HG03378 (cell line): ENCODE results near the gene NPVF.

Experiments used
- ATAC-seq: cut with Tn5 transposase; IDR thresholded peaks from one replicate; pipeline ENCODE4 v1.9.1; 2021; ENCODE audit warnings: mild to moderate bottlenecking, moderate library complexity; ENCODE audit not compliant: unreplicated experiment

The NPVF gene

DNA sequence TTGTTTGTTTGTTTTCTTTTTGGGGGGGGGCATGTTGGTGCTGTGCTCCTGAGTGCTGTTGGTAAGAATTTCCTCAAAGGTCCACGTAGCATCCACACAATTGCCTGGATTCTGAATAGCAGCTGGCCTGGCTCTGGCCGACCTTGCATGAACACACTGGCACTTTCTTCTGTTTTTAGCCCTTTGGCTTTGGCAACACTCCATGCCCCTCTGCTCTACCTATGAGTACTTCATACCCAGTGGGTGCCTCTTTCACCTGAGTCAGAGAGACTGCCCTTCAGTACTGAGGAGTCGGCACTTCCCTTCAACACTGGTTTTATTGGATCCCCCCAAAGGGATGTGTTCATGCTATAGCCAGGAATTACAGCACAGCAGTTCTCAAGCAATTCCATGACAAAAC, 7.2 kb upstream of the NPVF start:
- ATAC-seq: no peak

DNA sequence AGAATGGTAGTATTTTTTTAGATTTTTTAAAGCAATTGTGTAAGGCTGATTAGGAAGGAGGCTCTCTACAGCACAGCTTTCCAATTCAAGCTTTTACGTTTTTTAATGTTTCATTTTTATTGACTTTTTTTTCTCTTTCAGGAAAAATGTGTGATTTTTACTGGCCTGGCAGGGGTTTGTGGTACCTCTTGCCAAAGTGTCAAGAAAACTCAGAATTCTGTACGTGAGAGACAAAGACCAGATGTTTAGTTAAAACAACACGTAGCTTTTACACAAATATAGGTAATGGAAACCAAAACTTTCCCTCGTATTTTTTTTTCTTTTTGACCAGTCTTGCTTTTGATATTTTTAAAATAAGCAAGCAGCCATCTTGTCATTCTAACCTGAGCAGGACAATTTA, 6.0 kb upstream of the NPVF start:
- no peak for ATAC-seq

DNA sequence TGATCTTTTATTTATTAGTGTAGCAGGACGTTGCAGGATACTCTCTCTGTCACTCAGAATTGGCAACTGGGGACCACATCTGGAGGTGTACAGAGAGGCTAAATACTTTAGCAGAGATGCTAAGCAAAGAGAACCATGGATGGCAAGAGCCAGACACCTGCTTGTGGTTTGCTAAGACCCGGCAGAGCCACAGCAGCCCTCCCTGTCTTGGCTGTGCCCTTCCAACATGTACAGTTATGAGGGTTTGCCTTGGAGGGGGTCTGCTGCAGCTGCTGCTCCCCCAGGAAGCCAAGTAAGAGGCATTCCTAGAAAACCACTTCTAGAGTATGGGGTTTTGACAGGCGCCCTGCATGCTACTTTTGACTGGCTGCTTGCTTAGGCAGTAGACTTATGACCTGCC, 5.1 kb downstream of the NPVF start:
- ATAC-seq: no peak

GRCh38 chr7:25222666-25223065, 5.6 kb downstream of the NPVF start:
- no peak for ATAC-seq

DNA sequence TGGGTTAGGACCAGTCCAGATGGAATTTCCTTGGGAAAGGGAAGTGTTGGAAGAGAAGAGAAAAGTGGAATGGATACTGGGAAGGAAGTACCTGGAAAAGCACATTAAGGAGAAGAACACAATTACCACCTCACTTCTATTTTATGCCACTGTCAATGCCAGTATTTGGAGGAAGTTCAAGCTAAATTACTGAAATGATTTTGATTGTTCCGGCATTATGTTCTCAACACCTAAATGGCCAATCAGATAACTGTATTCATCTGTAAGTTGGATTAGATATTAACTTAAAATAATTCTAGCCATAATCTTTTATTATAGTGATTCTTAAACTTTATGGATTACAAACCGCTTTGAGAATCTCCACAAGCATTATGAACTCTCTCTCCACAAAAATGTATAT, 7.3 kb downstream of the NPVF start:
- no peak for ATAC-seq

GRCh38 chr7:25218191-25218590, 10.1 kb downstream of the NPVF start:
- ATAC-seq: no peak

GRCh38 chr7:25216837-25217236, 11.4 kb downstream of the NPVF start:
- no peak for ATAC-seq

GRCh38 chr7:25215694-25216335, 12.5 kb downstream of the NPVF start:
- no peak for ATAC-seq

GRCh38 chr7:25208525-25209221, 19.6 kb downstream of the NPVF start:
- ATAC-seq: no peak

- ATAC-seq: no peak
Measured at GRCh38 chr7:25207887-25208286, 20.4 kb downstream of the NPVF start.

GRCh38 chr7:25206765-25207164, 21.5 kb downstream of the NPVF start:
- ATAC-seq: no peak

DNA sequence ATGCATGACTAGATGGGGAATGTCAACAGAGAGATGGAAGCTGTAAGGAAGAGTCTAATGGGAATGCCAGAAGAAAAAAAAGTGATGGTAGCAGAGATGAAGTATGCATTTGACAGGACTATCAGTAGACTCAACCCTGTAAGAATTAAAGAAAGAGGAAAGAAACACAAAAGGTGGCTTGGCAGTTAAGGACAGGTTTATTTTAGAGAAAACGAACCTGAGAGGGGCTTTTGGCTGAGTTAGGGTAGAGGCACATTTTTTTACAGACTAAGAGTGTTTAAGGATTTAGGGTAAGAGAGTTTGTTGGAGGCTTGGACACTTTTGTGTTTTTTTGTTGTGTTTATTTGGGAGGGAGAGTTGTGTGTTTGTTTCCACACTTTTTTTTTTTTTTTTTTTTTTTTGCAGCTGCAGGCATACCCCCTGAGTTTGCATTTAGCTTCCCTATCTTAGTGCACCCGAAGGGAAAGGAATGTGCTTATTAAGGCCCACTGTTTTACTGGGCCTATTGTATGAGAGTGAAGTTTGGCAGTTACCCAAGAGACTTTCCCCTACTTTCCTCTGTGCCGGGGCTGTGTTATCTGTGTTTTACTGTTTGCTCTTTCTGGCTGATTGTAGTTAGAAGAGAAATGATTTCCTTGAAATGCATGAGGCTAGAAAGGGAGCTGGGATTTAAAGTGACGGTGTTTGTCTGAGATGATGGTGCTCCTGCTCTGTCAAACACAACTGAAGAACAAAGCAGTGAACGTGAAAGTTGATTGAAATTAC, 32.0 kb downstream of the NPVF start:
- no peak for ATAC-seq

DNA sequence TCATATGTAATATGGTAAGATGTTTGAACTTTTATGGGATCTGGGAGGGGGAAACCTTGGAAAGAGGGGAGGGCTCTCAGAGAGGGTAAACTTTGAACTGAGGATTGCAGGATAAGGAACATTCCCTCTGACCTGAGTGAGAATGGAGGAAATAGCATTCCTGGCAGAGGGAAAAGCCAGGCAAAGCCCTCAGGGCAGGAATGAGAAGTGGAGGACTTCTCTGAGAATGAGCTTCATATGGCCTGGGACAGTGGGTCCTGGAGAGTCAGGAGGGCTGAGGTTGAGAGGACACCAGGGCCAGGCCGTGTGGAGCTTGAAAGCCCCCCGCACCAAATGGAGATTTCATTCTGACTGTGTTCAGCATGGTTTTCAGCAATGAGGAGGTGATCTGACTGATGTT, 34.2 kb downstream of the NPVF start:
- no peak for ATAC-seq

GRCh38 chr7:25192043-25192442, 36.2 kb downstream of the NPVF start:
- no peak for ATAC-seq

DNA sequence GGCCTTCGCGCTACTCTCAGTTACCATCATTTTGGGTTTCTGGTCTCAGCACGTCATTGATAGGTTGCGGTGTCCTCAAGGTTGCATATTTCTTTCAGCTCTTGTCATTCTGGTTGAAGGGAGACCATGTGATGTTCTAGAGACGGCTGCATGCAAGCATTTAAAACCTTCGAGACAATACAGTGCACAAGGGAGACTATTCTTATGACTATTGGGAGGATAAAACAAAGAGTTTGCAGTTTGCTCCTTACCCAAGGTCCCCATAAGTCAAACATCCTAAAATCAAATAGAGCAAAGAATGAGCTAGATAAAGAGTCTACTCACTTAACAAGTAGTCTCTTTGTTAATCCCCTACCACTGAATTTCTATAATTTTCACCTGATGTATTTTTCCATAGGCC, 39.1 kb downstream of the NPVF start:
- ATAC-seq: no peak

- ATAC-seq: no peak
Measured at GRCh38 chr7:25187932-25188331, 40.4 kb downstream of the NPVF start.

- ATAC-seq: no peak
Measured at GRCh38 chr7:25186436-25186835, 41.9 kb downstream of the NPVF start.

DNA sequence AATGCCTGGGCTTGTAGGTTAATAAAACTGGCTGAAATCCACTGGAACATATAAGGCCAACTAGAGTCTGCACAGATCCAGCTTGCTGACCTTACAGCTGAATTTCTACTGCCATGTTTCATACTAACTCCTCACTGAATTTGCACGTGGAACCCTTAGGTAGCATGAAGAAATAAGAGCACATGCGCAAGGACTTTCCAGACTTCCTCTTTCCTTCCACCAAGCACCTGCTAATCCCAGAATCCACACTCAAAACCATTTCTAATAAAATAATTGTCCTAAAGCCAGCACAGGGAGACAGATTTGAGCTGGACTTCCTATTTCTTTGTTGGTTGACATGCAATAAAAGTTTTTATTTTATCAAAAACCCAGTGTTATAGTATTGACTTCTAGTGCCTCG, 46.8 kb downstream of the NPVF start:
- no peak for ATAC-seq

- no peak for ATAC-seq
Measured at GRCh38 chr7:25180946-25181345, 47.3 kb downstream of the NPVF start.

GRCh38 chr7:25180592-25180923, 47.7 kb downstream of the NPVF start:
- ATAC-seq: peak; percentile 45

- ATAC-seq: peak; percentile 90
Measured at GRCh38 chr7:25179771-25180591, 48.3 kb downstream of the NPVF start.
